GM12874 (cell line): ENCODE data around the gene SPI1.

Experiments used
- TF ChIP-seq, protein P1 (sequence below): IDR thresholded peaks from 2 replicates; pipeline ENCODE4 v1.5.1; 2011; ENCODE audit warnings: low read depth, mild to moderate bottlenecking, control low read depth, low read length, moderate library complexity; ENCODE audit not compliant: insufficient read depth

The SPI1 gene

DNA sequence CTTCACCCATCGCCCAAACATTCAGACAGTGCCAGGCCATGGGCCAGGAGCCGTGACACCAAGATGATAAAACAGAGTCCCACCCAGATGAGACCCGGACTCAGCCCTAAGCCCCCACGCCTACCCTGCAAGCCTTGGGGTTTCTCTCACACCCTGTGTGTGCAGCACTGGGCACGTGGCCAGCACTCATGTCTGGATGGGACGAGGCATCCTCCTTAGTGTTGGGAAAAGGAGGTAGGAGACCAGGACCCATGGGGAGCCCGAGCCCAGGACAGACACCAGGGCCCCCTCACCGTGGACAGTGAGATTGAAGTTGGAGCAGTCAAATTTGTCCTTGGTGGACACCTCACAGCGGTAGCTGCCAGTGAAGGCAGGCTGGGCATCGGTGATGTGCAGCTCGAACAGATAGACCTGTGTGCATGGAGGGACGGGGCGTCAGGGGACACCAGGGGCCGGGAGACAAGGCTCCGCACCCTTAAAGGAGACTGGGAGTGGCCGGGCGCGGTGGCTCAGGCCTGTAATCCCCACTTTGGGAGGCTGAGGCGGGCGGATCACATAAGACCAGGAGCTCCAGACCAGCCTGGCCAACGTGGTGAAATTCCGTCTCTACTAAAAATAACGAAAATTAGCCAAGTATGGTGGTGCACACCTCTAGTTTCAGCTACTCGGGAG lies 30.1 kb downstream of the SPI1 start:
- TF ChIP-seq, protein P1, sequence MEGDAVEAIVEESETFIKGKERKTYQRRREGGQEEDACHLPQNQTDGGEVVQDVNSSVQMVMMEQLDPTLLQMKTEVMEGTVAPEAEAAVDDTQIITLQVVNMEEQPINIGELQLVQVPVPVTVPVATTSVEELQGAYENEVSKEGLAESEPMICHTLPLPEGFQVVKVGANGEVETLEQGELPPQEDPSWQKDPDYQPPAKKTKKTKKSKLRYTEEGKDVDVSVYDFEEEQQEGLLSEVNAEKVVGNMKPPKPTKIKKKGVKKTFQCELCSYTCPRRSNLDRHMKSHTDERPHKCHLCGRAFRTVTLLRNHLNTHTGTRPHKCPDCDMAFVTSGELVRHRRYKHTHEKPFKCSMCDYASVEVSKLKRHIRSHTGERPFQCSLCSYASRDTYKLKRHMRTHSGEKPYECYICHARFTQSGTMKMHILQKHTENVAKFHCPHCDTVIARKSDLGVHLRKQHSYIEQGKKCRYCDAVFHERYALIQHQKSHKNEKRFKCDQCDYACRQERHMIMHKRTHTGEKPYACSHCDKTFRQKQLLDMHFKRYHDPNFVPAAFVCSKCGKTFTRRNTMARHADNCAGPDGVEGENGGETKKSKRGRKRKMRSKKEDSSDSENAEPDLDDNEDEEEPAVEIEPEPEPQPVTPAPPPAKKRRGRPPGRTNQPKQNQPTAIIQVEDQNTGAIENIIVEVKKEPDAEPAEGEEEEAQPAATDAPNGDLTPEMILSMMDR, result no peak

DNA sequence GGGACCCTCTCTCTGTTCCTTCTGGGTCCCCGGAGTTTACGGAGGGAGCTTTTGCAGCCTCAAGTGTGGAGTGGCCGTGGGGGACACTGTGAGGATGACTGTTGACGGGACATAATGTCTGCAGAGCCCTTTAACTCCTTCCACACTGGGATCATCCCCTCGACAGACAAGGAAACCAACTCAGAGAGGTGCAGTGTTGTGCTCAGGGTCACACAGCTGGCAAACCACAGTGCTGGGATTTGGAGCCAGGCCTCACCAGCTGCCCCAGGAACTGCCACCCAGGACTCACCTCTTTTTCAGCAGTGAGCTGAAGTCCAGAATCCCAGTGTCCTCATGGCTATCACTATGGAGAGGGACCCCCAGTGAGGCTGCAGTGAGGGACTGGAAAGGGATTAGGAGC lies 31.2 kb downstream of the SPI1 start:
- TF ChIP-seq, protein P1, result no peak

DNA sequence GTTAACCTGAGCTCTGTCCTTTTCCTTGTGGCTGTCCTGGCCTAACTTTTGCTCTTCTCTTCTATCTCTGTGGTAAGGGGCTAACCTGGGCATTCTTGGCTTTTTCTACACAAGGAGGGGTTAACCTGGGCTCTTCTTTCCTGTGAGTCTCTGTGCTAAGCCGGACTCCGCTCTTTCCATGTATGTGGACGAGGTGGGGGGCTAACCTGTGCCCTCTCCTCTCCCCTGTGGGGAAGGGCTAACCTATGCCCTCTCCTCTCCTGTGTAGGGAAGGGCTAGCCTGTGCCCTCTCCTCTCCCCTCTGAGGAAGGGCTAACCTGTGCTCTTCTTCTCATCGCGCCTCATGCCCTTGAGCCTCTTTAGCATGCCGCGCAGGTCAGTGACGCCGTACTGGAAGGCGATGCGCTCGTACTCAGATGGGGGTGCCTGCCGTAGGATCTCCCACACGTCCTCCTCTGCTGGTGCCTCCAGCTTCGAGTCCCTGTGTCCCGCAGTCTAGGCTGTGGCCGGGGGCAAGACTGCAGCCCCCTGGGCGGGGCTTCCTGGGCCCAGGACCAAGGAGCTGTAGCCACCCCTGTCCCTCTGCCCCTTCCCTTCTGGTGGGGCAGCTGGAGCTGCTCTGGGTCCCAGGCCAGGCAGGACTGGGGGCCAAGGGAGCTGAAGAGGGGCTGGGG lies 32.3 kb downstream of the SPI1 start:
- TF ChIP-seq, protein P1, result no peak

DNA sequence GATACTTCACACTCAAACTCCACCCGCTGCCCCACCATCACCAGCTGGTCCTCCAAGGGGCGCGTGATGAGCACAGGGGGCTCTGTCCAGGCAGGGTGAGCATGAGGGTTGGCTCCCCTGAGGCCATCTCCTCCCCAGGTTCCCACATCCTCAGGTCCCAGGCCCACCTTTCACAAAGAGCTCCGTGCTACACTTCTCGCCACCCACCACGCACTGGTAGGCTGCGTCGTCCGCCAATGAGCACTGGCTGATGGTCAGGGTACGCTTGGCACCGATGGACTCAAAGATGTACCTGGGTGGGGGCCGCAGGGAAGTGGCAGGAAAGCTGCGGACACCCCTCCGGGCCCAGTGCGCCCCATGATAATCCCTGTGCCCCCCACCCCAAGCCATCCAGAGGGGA lies 35.5 kb downstream of the SPI1 start:
- TF ChIP-seq, protein P1, result no peak

DNA sequence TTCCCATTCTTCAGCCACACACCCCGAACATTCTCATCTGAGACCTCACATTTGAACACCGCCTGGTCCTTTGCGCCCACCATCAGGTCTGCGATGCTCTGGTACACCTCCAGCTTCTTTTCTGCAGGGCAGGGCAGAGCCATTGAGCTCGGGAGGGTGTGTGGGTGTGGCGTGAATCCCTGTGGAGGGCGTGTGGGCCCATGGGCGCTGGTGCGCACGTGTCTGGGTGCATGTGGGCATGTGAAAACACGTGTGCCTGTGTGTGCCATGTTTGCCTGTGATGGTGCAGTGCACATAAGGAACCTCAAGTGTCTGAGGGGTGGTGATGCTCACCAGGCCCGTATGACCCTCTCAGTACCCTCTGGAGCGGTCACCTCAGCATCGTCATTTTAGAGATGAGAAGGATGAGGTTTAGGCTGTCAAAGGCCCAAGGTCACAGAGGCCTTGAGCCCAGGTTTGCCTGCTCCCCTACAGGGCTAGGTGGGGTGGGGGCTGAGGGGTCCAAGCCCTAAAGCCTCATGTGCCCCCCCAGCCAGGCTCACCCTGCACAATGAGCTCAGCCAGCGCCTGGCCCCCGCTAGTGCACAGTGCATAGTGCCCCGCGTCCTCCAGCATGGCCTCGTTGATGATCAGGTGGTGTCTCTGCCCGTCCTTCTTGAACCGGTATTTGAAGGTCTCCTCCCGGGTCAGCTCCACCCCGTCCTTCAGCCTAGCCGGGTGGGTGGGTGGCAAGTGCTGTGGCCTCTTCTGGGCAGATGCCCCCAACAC lies 36.1 kb downstream of the SPI1 start:
- TF ChIP-seq, protein P1, result no peak

- TF ChIP-seq, protein P1, result no peak
These were observed 37.2 kb downstream of the SPI1 start for GRCh38 chr11:47340980-47341775.

DNA sequence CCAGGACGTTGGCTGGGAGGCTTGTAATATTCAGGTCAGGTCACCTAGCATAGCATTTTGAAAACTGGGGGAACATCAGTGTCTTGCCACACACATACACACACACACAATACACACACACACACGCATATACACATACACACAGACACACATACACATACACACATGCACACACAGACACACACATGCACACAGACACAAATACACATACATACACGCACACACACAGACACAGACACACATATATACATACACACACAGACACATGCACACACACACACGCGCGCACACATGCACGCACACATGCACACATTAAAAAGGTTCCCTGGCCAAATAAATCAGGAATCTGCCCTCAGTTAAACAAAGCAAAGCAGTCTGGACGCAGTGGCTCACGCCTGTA lies 38.3 kb downstream of the SPI1 start:
- TF ChIP-seq, protein P1, result no peak
